BJ (cell line): Measurements from ENCODE around the gene AQP6. TPM values are rescaled to one million over a fixed set of nuclear protein-coding genes. Genes with fewer than 3 reads are reported as not detected.

ENCODE experiments used
- CTCF ChIA-PET: fragments of 350-600 bp; formaldehyde crosslinking; extraction: SDS; loops from one replicate; lab custom pipeline; 2021; ENCODE audit warnings: antibody characterized with exemption, inconsistent platforms; lab: Yijun Ruan, JAX
- POLR2A ChIA-PET: fragments of 300-600 bp; sonication (Branson Sonifier 250); formaldehyde crosslinking; extraction: SDS; loops from one replicate; lab custom pipeline; 2021; ENCODE audit warnings: antibody characterized with exemption; lab: Charles Lee
- DNase-seq: peaks from one replicate; pipeline ENCODE4 v3.0.0-alpha.2; 2011; ENCODE audit warnings: low read depth
- H3K27me3 ChIP-seq: 2 replicates; pipeline ENCODE4 v1.6.0; 2011; ENCODE audit warnings: low read length; ENCODE audit not compliant: control insufficient read depth, insufficient read depth
- H3K36me3 ChIP-seq: 2 replicates; pipeline ENCODE4 v1.5.1; 2011; ENCODE audit warnings: low read length; ENCODE audit not compliant: control insufficient read depth, insufficient read depth
- H3K4me3 ChIP-seq: 2 replicates; pipeline ENCODE4 v1.5.1; 2011; ENCODE audit warnings: low read depth, mild to moderate bottlenecking, control low read depth, low read length
- polyA plus RNA-seq: library from polyadenylated mRNA; depleted of rRNA; stranded (reverse); fragments of >200 nt; gene quantifications from 2 replicates; pipeline ENCODE4 v1.2.3, GENCODE V29; 2011
- TF ChIP-seq, protein P1 (sequence below): IDR thresholded peaks from 2 replicates; pipeline ENCODE4 v1.5.1; 2011; ENCODE audit warnings: low read depth, mild to moderate bottlenecking, control low read depth, inconsistent platforms, low read length, moderate library complexity; ENCODE audit not compliant: insufficient read depth

Gene AQP6
- polyA plus RNA-seq, 1 experiment, result not detected

DNA sequence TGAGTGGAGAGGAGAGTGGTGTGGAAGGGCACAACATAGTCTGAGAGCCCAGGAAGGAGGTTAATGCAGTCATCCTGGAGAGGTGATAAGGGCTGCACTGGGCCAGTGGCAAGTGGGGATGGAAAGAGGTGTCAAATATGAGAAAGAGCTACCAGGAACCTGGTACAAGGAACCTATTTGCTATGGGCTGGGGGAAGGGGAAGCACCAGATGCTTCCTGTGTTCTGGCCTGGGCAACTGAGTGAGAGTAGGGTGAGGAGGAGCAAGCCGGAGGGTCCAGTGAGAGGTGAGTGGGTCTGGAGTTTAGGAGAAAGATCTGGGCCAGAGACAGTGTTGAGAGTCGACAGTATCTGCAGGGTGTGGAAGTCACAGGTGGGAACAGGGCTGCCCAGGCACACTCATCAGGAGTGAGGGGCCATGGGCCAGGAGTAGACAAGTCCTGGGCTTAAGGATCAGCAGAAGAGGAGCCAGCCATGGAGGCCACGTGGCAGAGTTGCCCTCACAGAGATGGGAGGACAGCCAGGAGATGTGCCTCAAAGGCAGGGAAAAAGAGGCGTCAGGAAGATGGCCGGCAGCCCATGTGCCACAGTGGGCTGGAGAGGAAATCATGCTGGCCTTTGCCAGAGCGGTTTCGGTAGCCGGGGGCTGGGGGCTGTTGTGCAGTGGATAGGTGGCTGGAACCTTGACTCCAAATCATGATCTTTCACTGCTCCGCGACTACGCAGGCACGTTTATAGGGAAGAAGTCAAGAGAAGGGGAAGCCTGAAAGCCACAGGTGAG lies 2.9 kb upstream of the AQP6 start:
- Histone ChIP-seq H3K36me3 (no peaks in the 10 kb centered on the region), H3K4me3 (no peak overlapping the region), H3K27me3 (peaks cover 31% of the 10 kb centered on the region)
- CTCF ChIA-PET, result interaction anchor here (0.6 to 20.0 kb wide), 8 partner anchors 10 to 103 kb away, joined by 3 to 578 read pairs (median 84); partner anchors contain the start of gene ASIC1
- DNase-seq, result no peak
- POLR2A ChIA-PET, result no interaction called here
- TF ChIP-seq, protein P1, sequence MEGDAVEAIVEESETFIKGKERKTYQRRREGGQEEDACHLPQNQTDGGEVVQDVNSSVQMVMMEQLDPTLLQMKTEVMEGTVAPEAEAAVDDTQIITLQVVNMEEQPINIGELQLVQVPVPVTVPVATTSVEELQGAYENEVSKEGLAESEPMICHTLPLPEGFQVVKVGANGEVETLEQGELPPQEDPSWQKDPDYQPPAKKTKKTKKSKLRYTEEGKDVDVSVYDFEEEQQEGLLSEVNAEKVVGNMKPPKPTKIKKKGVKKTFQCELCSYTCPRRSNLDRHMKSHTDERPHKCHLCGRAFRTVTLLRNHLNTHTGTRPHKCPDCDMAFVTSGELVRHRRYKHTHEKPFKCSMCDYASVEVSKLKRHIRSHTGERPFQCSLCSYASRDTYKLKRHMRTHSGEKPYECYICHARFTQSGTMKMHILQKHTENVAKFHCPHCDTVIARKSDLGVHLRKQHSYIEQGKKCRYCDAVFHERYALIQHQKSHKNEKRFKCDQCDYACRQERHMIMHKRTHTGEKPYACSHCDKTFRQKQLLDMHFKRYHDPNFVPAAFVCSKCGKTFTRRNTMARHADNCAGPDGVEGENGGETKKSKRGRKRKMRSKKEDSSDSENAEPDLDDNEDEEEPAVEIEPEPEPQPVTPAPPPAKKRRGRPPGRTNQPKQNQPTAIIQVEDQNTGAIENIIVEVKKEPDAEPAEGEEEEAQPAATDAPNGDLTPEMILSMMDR, result no peak

DNA sequence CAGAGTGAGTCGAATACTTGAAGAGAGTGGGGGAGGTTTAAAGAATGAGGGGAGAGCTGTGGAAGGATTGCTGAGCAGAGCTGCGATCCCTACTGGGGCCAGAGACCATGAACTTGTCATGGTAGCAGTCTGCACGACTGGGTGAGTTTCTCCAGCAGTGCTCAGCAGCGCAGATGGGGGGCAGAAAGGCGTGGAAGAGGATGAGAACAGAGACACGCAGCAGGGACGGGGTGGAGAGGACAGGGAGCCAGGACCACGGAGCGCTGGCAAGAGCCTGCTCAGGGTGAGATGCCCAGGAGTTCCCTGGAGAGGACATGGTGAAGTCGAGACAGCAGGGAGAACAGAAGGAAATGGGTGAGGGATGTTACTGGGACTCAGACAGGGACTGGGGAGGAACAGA lies 2.1 kb upstream of the AQP6 start:
- DNase-seq, result no peak
- H3K36me3 ChIP-seq, result no peaks in the 10 kb centered on the region
- no peak overlapping the region for H3K4me3 ChIP-seq
- TF ChIP-seq, protein P1, result no peak
- H3K27me3 ChIP-seq, result peaks cover 27% of the 10 kb centered on the region
- ChIA-PET CTCF (interaction anchor here (1.0 to 20.0 kb wide), 6 partner anchors 10 to 97 kb away, joined by 3 to 578 read pairs (median 86); partner anchors contain the start of gene ASIC1), POLR2A (no interaction called here)

DNA sequence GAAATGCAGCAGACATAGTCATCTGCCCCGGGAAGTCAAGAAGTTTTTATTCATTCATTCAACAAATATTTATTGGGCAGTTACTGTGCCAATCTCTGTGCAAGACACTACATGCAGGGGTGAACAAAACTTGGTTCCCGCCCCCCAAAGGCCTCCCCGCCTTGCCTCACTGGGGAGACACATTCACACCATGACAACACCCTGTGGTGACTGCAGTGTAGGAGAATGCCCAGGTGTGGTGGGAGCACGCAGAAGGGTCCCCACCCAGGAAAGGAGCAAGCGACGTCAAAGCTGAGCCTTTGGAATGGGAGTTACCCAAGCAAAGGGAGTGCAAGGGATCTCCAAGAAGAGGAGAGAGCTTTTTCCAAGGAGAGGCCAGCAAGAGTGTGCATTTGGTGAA lies 1.6 kb upstream of the AQP6 start:
- H3K27me3 ChIP-seq, result peaks cover 22% of the 10 kb centered on the region
- no peak for DNase-seq
- no peak overlapping the region for H3K4me3 ChIP-seq
- ChIA-PET CTCF (interaction anchor here (1.0 to 20.0 kb wide), 6 partner anchors 10 to 96 kb away, joined by 3 to 578 read pairs (median 86); partner anchors contain the start of gene ASIC1), POLR2A (no interaction called here)
- H3K36me3 ChIP-seq, result no peaks in the 10 kb centered on the region
- TF ChIP-seq, protein P1, result no peak

DNA sequence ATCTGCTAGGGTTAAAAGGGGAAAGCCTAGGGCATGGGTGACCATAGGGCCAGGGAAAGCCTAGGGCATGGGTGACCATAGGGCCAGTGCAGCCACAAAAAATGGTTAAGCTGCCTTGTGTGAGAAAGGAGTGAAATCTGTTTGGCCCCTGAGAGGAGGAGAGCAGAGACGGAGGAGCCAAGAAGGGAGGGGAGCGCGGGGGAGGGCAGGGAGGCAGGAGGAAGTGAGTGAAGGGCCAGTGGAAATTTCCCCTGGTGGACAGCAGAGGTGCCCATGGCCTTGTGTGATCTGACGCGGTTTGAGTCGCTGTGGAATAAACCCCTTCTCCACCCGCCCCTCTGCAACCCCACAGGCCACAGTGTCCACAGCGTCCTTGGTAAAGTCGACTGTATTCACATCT lies 618 bp upstream of the AQP6 start:
- CTCF ChIA-PET, result interaction anchor here (1.6 to 20.0 kb wide), 5 partner anchors 9 to 95 kb away, joined by 3 to 578 read pairs (median 95); partner anchors contain the start of gene ASIC1
- TF ChIP-seq, protein P1, result no peak
- POLR2A ChIA-PET, result no interaction called here
- peaks cover 19% of the 10 kb centered on the region for H3K27me3 ChIP-seq
- H3K4me3 ChIP-seq, result no peak overlapping the region
- no peaks in the 10 kb centered on the region for H3K36me3 ChIP-seq
- DNase-seq, result no peak

DNA sequence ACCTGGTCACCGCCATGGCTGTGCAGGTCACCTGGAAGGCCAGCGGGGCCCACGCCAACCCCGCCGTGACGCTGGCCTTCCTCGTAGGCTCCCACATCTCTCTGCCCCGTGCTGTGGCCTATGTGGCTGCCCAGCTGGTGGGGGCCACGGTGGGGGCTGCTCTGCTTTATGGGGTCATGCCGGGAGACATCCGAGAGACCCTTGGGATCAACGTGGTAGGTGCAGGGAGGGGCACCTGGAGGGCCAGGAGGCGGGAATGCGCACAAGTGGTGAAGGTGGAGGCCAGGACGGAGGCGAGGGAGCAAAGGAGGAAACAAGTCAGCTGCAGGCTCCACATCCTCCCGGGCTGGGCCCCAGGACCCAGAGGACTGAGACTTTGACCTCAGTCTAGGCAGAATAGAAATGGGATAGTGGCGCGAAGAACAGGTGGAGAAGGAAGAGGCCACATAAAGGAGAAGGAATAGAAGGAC lies 649 bp downstream of the AQP6 start:
- CTCF ChIA-PET, result interaction anchor here (0.8 to 20.0 kb wide), 11 partner anchors 14 to 105 kb away, joined by 3 to 578 read pairs (median 8); partner anchors contain the start of gene ASIC1
- POLR2A ChIA-PET, result no interaction called here
- no peak overlapping the region for H3K4me3 ChIP-seq
- no peaks in the 10 kb centered on the region for H3K36me3 ChIP-seq
- no peak for DNase-seq
- TF ChIP-seq, protein P1, result no peak
- H3K27me3 ChIP-seq, result peaks cover 15% of the 10 kb centered on the region
